ENCODE data around the gene CLN6.

The CLN6 gene

DNA sequence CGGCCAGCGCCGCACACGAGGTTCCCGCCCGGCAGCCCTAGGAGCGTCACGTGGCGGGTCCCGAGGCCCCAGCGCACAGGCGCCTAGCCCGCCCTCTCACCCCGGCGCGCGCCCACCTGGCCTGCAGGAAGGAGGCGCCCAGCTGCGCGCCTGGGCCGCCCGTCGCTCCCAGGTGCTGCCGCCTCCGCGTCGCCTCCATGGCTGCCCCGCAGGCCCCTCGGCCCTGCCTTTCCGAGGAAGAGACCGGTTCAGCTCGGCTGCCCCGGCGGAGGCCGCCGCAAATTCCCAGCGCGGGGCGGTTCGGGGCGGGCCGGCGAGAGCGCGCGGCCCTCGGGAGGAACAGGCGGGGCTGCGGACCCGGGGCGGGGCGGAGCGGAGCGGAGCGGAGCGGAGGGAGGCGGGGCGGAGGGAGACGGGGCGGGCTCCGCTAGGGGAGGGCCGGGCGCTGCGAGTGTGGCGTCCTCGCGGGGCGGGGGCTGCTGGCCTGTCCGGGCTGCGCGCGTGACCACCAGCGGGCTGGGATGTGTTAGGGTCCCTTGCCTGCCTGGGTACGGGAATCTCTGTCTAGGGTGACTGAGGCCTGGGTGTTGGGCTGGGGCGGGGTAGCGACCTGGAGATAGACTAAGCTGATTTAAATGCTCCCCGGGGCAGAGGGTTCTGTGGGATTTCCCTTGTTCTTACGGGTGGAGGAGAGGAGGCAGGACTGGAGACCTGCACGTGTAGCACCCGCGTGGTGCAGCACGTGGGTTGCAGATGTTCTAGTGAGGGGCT is at the start of gene CLN6:
Gene CLN6 (minus strand): TSS at position 343 of the 771 bp plus-strand sequence. CDS start 144 bp downstream, at position 199.
- DNase-seq (ENCODE audit: low spot score) = peak; percentile 76

DNA sequence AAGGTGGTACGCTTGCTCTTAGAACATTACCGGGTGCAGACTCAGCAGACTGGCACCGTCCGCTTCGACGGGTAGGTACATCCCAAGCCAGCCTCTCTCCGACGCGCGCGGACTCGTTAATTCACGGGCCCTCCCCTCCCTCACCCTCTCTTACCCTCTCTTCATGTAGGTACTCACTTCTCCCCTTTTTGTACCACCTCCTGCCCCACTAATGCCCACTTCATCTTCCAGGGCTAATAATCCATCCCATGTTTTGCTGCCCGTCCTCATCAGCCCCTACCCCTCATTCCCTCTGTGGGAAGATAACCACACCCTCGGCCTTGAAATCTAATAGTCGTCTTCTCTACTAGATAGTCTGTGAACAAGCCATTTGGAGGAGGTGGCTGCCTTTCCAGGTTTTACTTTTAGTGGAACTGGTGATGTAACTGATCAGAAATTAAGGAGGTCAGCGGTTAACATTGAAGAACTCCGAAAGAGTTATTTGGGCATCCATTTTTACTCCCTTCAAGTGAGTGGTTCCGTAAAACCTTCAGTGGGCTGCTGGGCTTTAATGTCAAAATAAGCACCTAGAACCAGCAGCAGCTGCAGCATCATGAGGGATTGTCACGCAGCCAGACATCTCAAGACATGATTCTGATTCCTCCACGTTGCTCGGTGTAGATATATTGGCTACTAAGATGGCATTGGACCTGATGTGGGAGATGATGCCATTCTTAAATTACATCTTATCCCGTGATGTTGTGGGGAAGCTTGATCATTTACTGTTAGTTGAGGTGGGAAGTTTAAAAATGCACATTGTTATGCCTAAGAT is 49.3 kb upstream of the CLN6 start:
- no peak for DNase-seq (ENCODE audit: low spot score)

DNA sequence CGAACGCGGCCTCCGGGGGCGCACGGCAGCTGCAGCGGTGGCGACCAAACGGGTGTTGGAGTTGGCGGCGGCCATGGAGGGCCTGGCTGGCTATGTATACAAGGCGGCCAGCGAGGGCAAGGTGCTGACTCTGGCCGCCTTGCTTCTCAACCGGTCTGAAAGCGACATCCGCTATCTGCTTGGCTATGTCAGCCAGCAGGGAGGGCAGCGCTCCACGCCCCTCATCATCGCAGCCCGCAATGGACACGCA is 48.7 kb upstream of the CLN6 start:
- DNase-seq (ENCODE audit: low spot score) = no peak

DNA sequence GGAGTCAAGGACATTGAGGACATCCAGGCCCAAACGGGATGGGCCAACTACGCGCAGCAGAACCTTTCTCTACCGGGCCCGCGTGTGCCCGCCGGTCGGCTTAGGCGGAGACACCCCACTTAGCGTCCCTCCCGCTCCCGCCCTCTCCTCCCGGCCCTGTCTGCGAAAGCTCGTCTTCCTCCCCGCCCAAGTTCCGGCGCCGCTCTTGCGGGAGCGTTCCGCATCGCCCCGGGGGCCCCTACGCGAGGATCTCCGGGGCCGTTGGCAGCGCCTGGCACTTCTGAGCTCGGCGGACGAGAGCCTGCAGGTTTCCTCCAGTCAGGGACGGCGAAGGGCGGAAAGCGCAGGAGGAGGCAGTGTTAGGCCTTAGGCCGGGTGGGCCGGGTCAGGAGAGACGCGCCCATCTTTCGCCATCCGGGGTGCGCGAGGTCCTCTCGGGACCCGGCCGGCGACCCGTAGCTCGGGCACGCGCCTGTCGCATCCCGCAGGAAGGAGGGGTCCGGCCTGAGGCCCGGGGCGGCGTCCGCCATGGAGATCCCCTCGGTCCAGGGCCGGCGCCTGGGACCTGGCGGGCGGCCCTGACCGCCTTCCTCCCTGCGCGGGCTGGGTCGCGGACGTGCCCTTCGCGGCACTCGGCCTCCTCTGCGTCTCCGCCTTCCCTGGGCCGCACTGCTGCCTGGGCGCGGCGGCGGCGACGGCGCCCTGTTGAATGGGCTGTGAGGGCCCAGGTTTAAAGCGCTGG is 48.2 kb upstream of the CLN6 start, which contains the start of gene FEM1B:
Gene FEM1B (plus strand): TSS at position 143 of the 742 bp plus-strand sequence. CDS start 673 bp downstream, outside the sequence.
- peak; percentile 92 for DNase-seq (ENCODE audit: low spot score)

DNA sequence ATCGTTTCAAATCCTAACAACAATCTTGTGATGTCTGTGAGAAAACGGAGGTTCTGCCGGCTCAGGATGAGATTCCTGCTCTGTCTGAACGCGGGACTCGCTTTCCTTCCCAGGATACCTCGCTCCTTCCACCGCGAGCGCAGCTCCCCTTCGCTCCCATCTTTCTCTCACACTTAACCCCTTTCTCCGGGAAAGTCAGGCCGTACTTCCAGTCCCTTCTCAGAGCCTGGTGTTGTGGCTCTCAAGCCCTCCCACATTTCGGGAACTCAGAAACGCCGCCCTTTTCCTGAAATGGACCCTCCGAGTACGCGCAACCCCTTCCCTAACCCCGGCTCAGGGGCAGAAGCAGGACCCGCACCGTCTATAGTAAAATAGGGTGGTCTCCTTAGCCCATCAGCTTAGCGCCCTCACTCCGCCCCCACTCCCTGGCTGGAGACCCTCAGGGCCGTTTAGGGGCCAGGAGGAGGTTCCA is 47.6 kb upstream of the CLN6 start:
- DNase-seq (ENCODE audit: low spot score) = peak; percentile 74

DNA sequence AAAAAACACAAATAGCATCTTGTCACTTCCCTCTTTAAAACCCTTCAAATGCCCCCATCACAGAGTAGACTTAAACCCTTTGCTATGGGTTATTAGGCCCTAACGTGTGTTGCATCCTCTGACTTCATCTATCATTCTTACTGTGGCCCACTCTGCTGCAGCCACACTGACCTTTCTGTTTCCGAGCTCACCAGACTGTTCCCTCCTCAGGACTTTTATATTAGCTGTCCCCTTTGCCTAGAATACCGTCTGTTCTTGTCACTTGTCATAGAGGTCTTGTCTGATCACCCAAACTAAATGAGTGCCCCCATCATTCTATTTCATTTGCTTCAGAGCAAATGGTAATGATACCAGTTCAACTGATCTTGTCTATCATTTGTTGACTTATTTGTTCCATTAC is 47.1 kb upstream of the CLN6 start:
- no peak for DNase-seq (ENCODE audit: low spot score)

DNA sequence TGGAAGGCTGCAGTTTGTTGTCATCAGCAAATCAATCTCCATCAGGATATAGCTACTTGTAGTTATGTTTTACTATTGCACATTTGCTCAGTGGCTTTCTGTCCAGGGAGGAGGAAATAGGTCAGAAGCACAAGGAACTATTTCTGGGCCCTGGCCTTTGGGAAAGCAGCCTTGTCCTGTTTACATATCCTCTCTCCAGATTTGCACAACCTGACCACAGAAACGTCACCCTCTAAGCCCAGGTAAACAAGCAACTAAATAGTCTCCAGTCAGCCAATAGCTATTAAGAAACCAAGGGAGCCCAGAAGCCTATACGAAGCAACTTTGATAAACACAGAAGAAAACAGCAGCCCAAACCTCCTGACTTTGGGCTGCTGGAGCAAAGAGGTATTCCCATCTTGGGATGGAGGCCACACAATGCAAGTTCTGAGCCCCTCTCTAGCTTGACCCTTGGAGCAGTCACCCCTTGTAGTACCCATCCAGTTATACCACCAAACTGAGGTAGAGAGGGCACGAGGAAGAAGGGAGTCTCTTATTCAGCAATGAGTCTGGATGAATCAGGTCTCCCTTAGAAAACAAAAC is 45.7 kb upstream of the CLN6 start:
- no peak for DNase-seq (ENCODE audit: low spot score)

DNA sequence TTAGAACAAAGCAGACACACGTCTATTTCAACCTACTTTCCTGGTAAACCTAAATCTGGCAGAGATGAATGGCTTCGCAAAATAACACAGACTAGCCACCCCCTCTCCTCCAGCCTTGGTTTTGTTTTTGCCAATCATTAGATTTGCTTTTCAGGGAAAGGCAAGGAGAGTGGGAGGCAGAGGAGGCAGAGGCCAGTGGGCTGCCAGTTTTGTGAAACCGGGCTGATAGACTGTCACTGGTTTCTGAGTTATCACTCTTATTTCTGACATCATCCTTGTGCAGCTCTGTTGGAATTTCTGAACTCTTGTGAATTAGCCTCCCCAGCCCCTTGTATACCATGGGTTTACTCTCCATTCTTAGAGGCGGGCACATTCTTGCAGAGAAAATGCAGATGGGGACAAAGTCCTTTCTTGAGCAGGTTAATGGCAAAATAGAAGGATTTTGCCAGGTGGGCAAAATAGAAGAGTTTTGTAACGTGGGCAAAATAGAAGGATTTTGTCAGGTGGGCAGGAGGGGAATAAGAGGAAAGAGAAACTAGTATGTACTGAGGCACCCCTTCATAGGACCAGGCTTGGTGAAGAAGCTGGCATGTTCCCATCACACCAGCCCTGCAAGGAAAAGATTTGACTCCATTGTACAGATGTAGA is 44.8 kb upstream of the CLN6 start:
- DNase-seq (ENCODE audit: low spot score) = no peak

DNA sequence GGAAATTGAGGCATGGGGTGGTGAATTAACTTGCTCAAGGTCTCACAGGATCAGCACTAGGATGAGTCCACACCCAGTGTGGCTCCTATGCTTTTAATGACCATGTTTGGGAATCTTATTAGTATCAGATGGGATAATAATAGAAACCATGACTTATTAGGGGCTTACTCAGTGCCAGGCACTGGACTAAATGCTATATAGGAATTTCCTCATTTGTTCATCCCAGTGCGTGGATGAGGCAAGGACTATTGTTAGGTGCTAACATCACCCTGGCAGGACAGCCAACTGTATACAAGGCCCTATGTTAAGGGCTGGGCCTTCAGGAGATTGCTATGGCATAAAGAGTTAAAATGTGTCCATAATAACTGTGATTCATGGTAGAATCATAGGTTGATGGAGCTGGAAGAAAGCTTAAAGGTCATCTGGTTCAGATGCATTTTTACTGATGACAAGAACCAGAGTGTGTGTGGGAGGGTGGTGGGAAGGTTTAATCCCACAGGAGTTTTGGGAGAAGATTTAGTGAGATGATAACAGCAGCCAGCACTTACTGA is 43.3 kb upstream of the CLN6 start:
- no peak for DNase-seq (ENCODE audit: low spot score)

DNA sequence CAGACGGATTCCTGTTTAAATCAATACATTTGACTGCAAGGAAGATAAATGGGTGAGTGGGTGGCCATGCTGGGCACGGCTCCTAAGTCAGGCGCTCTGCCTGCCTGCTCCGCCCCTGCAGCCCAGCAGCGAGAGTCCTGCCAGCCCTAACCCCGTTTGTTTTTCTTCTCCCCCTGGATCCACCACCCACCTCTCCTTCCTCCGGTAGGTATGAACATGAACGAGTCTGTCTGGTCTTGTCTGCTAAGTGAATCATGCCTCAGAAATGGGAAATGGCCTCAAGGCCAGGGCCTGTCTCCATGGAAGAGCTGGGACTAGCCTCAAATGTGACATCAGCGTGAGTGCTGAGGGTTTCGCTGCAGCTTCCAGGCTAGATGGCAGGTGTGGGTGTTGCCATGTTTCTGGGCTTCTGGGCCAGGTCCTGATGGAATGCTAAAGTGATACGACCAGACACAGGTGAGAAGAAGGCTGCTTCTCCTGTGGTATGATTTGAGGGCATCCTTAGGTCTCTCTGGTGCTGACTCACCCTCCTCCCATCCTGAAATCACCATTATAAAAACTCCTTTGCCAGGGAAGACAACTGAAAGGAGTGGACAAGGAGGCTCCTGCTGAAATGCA is 42.4 kb upstream of the CLN6 start:
- DNase-seq (ENCODE audit: low spot score) = no peak

DNA sequence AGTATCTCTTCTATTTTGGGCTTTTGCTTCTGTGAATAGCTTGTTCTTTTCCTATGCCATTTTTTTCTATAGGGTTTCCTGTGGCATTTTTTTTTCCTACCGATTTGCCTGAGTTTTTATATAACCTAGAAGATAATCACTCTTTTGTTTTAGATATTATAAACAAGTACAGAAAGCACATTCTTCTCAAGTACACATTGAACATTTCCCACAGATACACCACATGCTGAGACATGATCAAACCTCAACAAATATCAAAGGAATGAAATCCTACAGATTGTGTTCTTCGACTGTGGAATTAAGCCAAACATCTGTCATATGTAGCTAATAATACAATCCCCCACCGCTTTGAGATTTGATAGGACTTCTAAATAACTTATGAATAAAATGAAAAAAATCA is 38.9 kb upstream of the CLN6 start:
- DNase-seq (ENCODE audit: low spot score) = no peak

DNA sequence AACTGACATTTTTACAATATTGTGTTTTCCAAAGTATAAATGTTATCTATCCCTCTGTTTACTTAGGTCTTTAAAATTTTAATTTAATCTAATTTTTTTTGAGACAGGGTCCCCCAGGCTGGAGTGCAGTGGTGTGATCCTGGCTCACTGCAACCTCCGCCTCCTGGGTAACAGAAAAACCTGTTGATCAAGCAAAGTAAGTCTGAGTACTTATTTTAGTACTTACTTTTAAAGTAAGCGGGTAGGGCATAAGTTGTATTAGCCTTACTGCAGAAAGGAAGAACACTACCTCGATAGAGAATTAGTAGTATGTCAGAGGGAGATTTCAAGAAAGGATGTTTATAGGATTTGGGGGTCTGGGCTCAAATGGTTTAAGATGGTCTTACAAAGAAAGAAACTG is 36.1 kb upstream of the CLN6 start:
- no peak for DNase-seq (ENCODE audit: low spot score)

DNA sequence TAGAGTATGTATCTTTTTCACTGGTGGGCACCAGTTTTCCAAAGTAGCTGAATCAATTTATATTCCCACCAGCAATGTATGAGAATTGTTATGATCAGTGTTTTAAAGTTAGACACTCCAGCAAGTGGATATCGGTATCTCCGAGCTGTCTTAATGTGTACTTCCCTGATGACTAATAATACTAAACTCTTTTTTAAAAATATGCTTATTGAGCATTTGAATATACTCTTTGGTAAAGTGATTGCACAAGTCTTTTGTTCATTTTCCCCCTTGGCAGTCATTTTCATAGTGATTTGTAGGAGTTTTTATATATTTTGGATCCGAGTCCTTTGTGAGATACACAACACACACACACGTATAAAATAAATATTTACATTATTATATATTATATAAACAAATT is 35.6 kb upstream of the CLN6 start:
- no peak for DNase-seq (ENCODE audit: low spot score)

DNA sequence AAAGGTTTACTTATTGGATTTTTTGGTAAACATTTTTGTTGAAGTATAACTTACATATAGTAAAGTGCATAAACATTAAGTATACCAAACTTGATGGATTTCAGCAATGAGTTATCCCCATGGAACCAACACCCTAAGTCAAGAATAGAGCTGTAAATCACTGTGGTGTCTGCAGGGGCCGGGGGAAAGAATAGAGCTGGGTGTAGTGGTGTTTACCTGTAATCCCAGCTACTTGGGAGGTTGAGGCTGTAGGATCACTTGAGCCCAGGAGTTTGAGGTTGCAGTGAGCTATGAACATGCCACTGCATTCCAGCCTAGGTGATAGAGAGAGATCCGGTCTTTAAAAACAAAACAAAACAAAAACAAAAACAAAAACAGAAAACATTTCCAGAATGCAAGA is 34.8 kb upstream of the CLN6 start:
- DNase-seq (ENCODE audit: low spot score) = no peak

DNA sequence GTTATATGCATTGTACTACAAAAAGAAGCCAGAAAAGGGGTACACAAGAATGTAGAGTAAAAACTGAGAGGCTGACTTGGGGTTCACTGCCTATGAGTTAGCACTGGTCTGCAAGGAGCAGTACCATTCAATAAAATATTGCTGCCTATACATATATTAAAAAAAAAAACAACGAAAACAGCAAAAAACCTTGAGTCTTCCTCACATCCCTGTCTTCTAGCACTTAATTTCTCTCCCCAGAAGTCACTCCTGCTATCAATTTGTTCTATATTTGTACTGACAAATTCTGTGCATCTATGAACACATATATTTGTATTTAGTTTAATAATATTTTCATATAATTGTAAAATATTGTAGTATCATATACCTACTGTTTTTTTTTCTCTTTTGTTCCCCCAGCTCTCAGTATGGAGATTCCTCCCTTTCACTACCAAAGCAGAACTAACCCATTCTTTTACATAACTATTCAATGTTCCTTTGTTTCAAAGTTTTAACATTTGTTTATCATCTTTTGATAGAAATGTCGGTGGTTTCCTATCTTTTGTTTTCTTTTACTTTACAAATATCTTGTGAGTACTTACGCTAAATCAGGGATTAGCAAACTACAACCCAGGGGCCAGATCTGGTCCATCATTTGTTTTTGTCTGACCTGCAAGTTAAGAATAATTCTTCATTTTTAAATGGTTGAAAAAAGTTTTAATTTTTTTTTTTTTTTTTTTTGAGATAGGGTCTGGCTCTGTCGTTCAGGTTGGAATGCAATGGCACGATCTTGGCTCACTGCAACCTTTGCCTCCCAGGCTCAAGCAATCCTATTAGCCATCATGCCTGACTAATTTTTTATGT is 33.2 kb upstream of the CLN6 start:
- no peak for DNase-seq (ENCODE audit: low spot score)

DNA sequence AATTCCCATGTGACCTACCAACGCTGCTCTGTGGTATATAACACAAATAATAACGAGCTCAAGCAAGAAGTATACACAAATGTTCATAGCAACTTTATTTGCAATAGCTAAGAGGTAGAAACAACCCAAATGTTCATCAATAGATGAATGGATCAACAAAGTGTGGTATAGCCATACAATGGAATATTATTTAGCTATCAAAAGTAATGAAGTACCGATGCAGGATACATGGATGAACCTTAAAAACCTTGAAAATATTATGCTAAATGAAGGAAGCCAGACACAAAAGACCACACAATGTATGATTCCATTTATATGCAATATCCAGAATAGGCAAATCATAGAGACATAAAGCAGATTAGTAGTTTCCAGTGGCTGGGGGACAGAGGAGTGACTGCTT is 32.5 kb upstream of the CLN6 start:
- DNase-seq (ENCODE audit: low spot score) = no peak

DNA sequence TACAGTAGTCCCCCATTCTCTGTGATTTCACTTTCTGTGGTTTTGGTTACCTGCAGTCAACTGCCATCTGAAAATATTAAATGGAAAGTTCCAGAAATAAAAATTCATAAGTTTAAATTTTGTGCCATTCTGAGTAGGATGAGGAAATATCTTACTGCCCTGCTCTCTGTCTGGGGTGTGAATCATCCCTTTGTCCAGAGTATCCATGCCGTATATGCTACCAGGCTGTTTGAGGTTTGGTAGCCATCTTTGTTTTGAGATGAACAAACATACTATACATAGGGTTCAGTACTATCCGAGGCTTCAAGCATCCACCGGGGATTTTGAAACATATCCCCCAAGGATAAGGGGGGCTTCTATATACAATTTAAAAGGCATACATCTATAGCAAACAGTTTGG is 31.7 kb upstream of the CLN6 start:
- no peak for DNase-seq (ENCODE audit: low spot score)

DNA sequence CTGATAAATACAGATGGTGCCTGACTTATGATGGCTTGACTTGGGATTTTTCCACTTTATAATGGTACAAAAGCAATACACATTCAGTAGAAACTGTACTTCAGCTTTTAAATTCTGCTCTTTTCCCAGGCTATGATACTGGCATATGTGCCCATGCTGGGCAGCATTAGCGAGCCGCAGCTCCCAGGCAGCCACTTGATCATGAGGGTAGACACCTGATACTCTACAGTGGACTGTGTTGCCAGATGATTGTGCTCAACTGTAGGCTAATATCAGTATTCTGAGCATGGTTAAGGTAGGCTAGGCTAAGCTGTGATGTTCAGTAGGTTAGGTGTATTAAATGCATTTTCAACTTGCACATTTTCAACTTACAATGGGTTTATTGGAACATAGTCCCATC is 30.4 kb upstream of the CLN6 start:
- DNase-seq (ENCODE audit: low spot score) = no peak

DNA sequence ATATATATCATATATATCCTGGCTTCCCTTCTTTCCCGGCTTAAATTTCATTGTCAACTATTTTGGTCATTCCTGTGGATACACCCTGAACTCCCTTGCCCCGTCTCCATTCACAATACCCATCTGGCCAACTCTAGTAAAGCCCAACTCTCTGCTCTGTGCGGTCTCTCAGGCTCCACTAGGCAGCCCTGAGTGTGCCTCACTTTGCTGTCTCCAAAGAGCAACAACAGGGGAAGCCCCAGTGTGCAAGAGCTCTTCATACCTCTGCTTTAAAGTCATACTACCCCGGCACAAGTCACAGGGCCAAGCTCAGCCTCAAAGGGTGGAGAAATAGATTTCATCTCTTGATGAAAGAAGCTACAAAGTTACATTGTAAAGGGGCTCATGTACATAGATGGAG is 29.2 kb upstream of the CLN6 start:
- DNase-seq (ENCODE audit: low spot score) = no peak
